ENCODE data around the gene UBE2S. TPM values are rescaled to one million over a fixed set of nuclear protein-coding genes. Genes with fewer than 3 reads are reported as not detected.

UBE2S gene
- total and polyA plus RNA-seq, 3 donors from 2014 or later: 150 to 272 (median 188) TPM

DNA sequence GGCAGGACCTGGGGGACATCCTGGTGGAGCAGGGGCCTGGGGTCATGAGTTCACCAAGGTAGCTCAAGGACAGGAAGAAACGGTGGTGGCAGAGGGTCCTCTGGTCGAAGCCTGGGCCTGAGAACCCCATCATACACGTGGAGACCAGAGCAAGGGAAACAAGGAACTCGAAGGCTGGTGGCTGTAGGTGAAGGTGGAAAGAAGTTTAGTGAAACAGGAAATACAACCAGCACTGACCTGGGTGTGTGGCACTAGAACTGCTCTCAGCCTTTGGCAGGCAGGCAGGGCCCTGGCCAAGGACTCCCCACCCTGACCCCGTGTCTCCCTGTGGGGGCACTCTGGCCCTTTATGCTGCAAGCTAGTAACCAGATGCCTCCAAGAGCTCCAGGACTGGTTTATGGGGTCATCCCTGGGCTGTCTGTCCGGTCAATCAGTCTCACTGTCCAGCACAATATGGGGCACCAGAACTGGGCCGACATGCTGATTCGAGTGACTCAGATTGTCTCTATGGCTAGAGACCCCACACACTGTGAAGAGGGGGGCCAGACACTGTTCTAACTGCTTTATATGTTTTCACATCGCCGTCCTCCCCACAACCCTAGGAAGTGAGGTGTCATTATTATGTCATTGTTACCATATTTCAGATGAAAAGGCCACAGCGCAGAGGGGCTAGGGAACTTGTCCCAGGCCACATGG lies 56.8 kb downstream of the UBE2S start:
- Histone ChIP-seq H3K36me3 (ENCODE audit: low read depth, missing control alignments) (no peaks in the 10 kb centered on the region), H3K27ac (no peak overlapping the region), H3K27me3 (no peaks in the 10 kb centered on the region), H3K4me1 (peaks cover 8% of the 10 kb centered on the region), H3K4me3 (no peak overlapping the region), H3K9me3 (no peaks in the 10 kb centered on the region)
- intact Hi-C loops (cut with DNase I; ENCODE audit: low total_unique reads): no loop called here
- DNase-seq: no peak
- TF ChIP-seq CTCF (IDR thresholded peaks at IDR 0.05): no peak
- TF ChIP-seq POLR2A (IDR thresholded peaks at IDR 0.05): no peak
- 81 to 89% methylated on average over 10 to 11 of the region's 11 CpGs for WGBS, 2 donors

Other genes starting within 250 kb of the UBE2S start
Only the 30 nearest of the 32 such genes appear.
- 1 to 10 TPM; 1.6 to 5.0 TPM for gene SYT5, start 227.5 kb downstream of the UBE2S start, total RNA-seq
- 11.7 TPM for gene SYT5, start 227.5 kb downstream of the UBE2S start, polyA plus RNA-seq (ENCODE audit: insufficient read depth, low read depth, low replicate concordance)
- gene PTPRH, start 198.3 kb downstream of the UBE2S start, total RNA-seq: 10 to 100 TPM in 1 of 2 donors, 1 to 10 TPM in 1; 6.0 to 11.3 TPM
- 1.6 TPM for gene PTPRH, start 198.3 kb downstream of the UBE2S start, polyA plus RNA-seq (ENCODE audit: insufficient read depth, low read depth, low replicate concordance)
- gene TMEM86B, start 179.0 kb downstream of the UBE2S start, total RNA-seq: 10 to 100 TPM; 13.4 to 13.9 TPM
- gene TMEM86B, start 179.0 kb downstream of the UBE2S start, polyA plus RNA-seq (ENCODE audit: insufficient read depth, low read depth, low replicate concordance): 12.8 TPM
- 100 to 1,000 TPM; 178 to 179 TPM for gene PPP6R1, start 148.8 kb downstream of the UBE2S start, total RNA-seq
- 217 TPM for gene PPP6R1, start 148.8 kb downstream of the UBE2S start, polyA plus RNA-seq (ENCODE audit: insufficient read depth, low read depth, low replicate concordance)
- gene HSPBP1, start 127.7 kb downstream of the UBE2S start, total RNA-seq: 10 to 100 TPM; 43.5 to 48.2 TPM
- 42.7 TPM for gene HSPBP1, start 127.7 kb downstream of the UBE2S start, polyA plus RNA-seq (ENCODE audit: insufficient read depth, low read depth, low replicate concordance)
- gene BRSK1, start 123.8 kb downstream of the UBE2S start, total RNA-seq: 10 to 100 TPM; 14.9 to 20.7 TPM
- 12.8 TPM for gene BRSK1, start 123.8 kb downstream of the UBE2S start, polyA plus RNA-seq (ENCODE audit: insufficient read depth, low read depth, low replicate concordance)
- 1 to 10 TPM in 1 of 2 donors, not detected in 1; 2.2 TPM for gene TMEM150B, start 82.4 kb downstream of the UBE2S start, total RNA-seq
- gene TMEM150B, start 82.4 kb downstream of the UBE2S start, polyA plus RNA-seq (ENCODE audit: insufficient read depth, low read depth, low replicate concordance): 0.98 TPM
- gene KMT5C, start 67.9 kb downstream of the UBE2S start, total RNA-seq: 10 to 100 TPM; 48.8 to 62.9 TPM
- gene KMT5C, start 67.9 kb downstream of the UBE2S start, polyA plus RNA-seq (ENCODE audit: insufficient read depth, low read depth, low replicate concordance): 14.6 TPM
- gene COX6B2, start 53.1 kb downstream of the UBE2S start, total RNA-seq: 10 to 100 TPM; 27.9 to 47.5 TPM
- gene COX6B2, start 53.1 kb downstream of the UBE2S start, polyA plus RNA-seq (ENCODE audit: insufficient read depth, low read depth, low replicate concordance): 171 TPM
- gene GARIN5B, start 44.5 kb downstream of the UBE2S start, total RNA-seq: 10 to 100 TPM; 11.3 to 28.2 TPM
- 49.6 TPM for gene GARIN5B, start 44.5 kb downstream of the UBE2S start, polyA plus RNA-seq (ENCODE audit: insufficient read depth, low read depth, low replicate concordance)
- gene IL11, start 37.3 kb downstream of the UBE2S start, total RNA-seq: 1 to 10 TPM; 2.0 to 2.1 TPM
- gene IL11, start 37.3 kb downstream of the UBE2S start, polyA plus RNA-seq (ENCODE audit: insufficient read depth, low read depth, low replicate concordance): 1.2 TPM
- gene TMEM190, start 31.0 kb downstream of the UBE2S start, total RNA-seq: 10 to 100 TPM; 12.9 to 19.2 TPM
- 35.4 TPM for gene TMEM190, start 31.0 kb downstream of the UBE2S start, polyA plus RNA-seq (ENCODE audit: insufficient read depth, low read depth, low replicate concordance)
- gene TMEM238, start 23.5 kb downstream of the UBE2S start, total RNA-seq: 1 to 10 TPM; 1.7 to 6.4 TPM
- gene TMEM238, start 23.5 kb downstream of the UBE2S start, polyA plus RNA-seq (ENCODE audit: insufficient read depth, low read depth, low replicate concordance): 0.91 TPM
- gene RPL28, start 21.9 kb downstream of the UBE2S start, total RNA-seq: 100 to 1,000 TPM; 284 to 624 TPM
- gene RPL28, start 21.9 kb downstream of the UBE2S start, polyA plus RNA-seq (ENCODE audit: insufficient read depth, low read depth, low replicate concordance): 1,024 TPM
- gene SHISA7, start 35.5 kb upstream of the UBE2S start, total RNA-seq: 1 to 10 TPM in 1 of 2 donors, under 1 TPM in 1; 0.43 to 1.0 TPM
- gene SHISA7, start 35.5 kb upstream of the UBE2S start, polyA plus RNA-seq (ENCODE audit: insufficient read depth, low read depth, low replicate concordance): 0.45 TPM
- gene ISOC2, start 53.9 kb upstream of the UBE2S start, total RNA-seq: 10 to 100 TPM; 79.1 to 98.5 TPM
- gene ISOC2, start 53.9 kb upstream of the UBE2S start, polyA plus RNA-seq (ENCODE audit: insufficient read depth, low read depth, low replicate concordance): 107 TPM
- not detected for gene C19orf85, start 57.0 kb upstream of the UBE2S start, total RNA-seq
- gene C19orf85, start 57.0 kb upstream of the UBE2S start, polyA plus RNA-seq (ENCODE audit: insufficient read depth, low read depth, low replicate concordance): not detected
- gene ZNF628, start 68.8 kb upstream of the UBE2S start, total RNA-seq: 10 to 100 TPM; 31.3 to 53.7 TPM
- 33.8 TPM for gene ZNF628, start 68.8 kb upstream of the UBE2S start, polyA plus RNA-seq (ENCODE audit: insufficient read depth, low read depth, low replicate concordance)
- 10 to 100 TPM; 12.0 to 16.0 TPM for gene NAT14, start 77.4 kb upstream of the UBE2S start, total RNA-seq
- 17.3 TPM for gene NAT14, start 77.4 kb upstream of the UBE2S start, polyA plus RNA-seq (ENCODE audit: insufficient read depth, low read depth, low replicate concordance)
- gene SSC5D, start 80.6 kb upstream of the UBE2S start, total RNA-seq: 1 to 10 TPM; 6.4 to 6.9 TPM
- gene SSC5D, start 80.6 kb upstream of the UBE2S start, polyA plus RNA-seq (ENCODE audit: insufficient read depth, low read depth, low replicate concordance): 10.7 TPM
- gene SBK2, start 129.3 kb upstream of the UBE2S start, total RNA-seq: under 1 TPM; 0.87 to 0.99 TPM
- 1.3 TPM for gene SBK2, start 129.3 kb upstream of the UBE2S start, polyA plus RNA-seq (ENCODE audit: insufficient read depth, low read depth, low replicate concordance)
- under 1 TPM; 0.39 to 0.81 TPM for gene SBK3, start 137.8 kb upstream of the UBE2S start, total RNA-seq
- gene SBK3, start 137.8 kb upstream of the UBE2S start, polyA plus RNA-seq (ENCODE audit: insufficient read depth, low read depth, low replicate concordance): 0.34 TPM
- gene ZNF579, start 173.1 kb upstream of the UBE2S start, total RNA-seq: 1 to 10 TPM; 4.0 to 7.2 TPM
- 4.3 TPM for gene ZNF579, start 173.1 kb upstream of the UBE2S start, polyA plus RNA-seq (ENCODE audit: insufficient read depth, low read depth, low replicate concordance)
- 10 to 100 TPM; 16.5 to 17.4 TPM for gene FIZ1, start 191.7 kb upstream of the UBE2S start, total RNA-seq
- gene FIZ1, start 191.7 kb upstream of the UBE2S start, polyA plus RNA-seq (ENCODE audit: insufficient read depth, low read depth, low replicate concordance): 8.5 TPM
- 10 to 100 TPM; 25.0 to 29.4 TPM for gene ZNF524, start 192.5 kb upstream of the UBE2S start, total RNA-seq
- gene ZNF524, start 192.5 kb upstream of the UBE2S start, polyA plus RNA-seq (ENCODE audit: insufficient read depth, low read depth, low replicate concordance): 8.5 TPM
- gene ZNF865, start 197.9 kb upstream of the UBE2S start, total RNA-seq: 10 to 100 TPM; 12.2 to 14.5 TPM
- 4.7 TPM for gene ZNF865, start 197.9 kb upstream of the UBE2S start, polyA plus RNA-seq (ENCODE audit: insufficient read depth, low read depth, low replicate concordance)
- 10 to 100 TPM; 10.3 to 13.0 TPM for gene ZNF784, start 216.8 kb upstream of the UBE2S start, total RNA-seq
- gene ZNF784, start 216.8 kb upstream of the UBE2S start, polyA plus RNA-seq (ENCODE audit: insufficient read depth, low read depth, low replicate concordance): 6.6 TPM
- gene ZNF580, start 233.2 kb upstream of the UBE2S start, total RNA-seq: 10 to 100 TPM; 37.6 to 38.0 TPM
- 21.7 TPM for gene ZNF580, start 233.2 kb upstream of the UBE2S start, polyA plus RNA-seq (ENCODE audit: insufficient read depth, low read depth, low replicate concordance)
- 10 to 100 TPM; 17.3 to 31.2 TPM for gene ZNF581, start 235.9 kb upstream of the UBE2S start, total RNA-seq
- gene ZNF581, start 235.9 kb upstream of the UBE2S start, polyA plus RNA-seq (ENCODE audit: insufficient read depth, low read depth, low replicate concordance): 18.4 TPM
- 10 to 100 TPM; 57.0 to 84.9 TPM for gene CCDC106, start 240.4 kb upstream of the UBE2S start, total RNA-seq
- 34.5 TPM for gene CCDC106, start 240.4 kb upstream of the UBE2S start, polyA plus RNA-seq (ENCODE audit: insufficient read depth, low read depth, low replicate concordance)